BE2C (cell line): ENCODE data around the gene MYO1G.
"Not testable (repeated sequence)": the region's sequence is repeated elsewhere in the genome, so short reads cannot be mapped to it uniquely, and the experiment has no call there.

Source experiments
- DNase-seq: peaks from one replicate; pipeline ENCODE4 v3.0.0-alpha.2; 2020
- H3K27me3 ChIP-seq: fragments of 250-450 bp; sonication (Bioruptor Pico); 2 replicates; pipeline ENCODE4 v1.5.1; 2020; ENCODE audit warnings: mild to moderate bottlenecking
- H3K36me3 ChIP-seq: fragments of 250-450 bp; sonication (Bioruptor Pico); 2 replicates; pipeline ENCODE4 v1.5.1; 2020; ENCODE audit warnings: mild to moderate bottlenecking
- H3K4me1 ChIP-seq: fragments of 250-450 bp; sonication (Bioruptor Pico); 2 replicates; pipeline ENCODE4 v1.5.1; 2020
- H3K4me3 ChIP-seq: 2 replicates; pipeline ENCODE4 v1.5.1; 2011; ENCODE audit warnings: low read depth, low read length
- H3K9me3 ChIP-seq: fragments of 250-450 bp; sonication (Bioruptor Pico); 2 replicates; pipeline ENCODE4 v1.5.1; 2020
- CTCF ChIP-seq: IDR thresholded peaks from 2 replicates; pipeline ENCODE4 v1.5.1; 2012; ENCODE audit warnings: mild to moderate bottlenecking, low read depth, low read length

MYO1G gene

GRCh38 chr7:44994877-44995554 lies 16.2 kb upstream of the MYO1G start:
- no peak for TF ChIP-seq CTCF
- peaks cover 5% of the 10 kb centered on the region for H3K4me1 ChIP-seq

GRCh38 chr7:44992004-44992795 lies 13.4 kb upstream of the MYO1G start:
- not testable (repeated sequence) for H3K4me3 ChIP-seq, H3K36me3 ChIP-seq, H3K27me3 ChIP-seq, H3K4me1 ChIP-seq, DNase-seq, H3K9me3 ChIP-seq

More at GRCh38 chr7:44994877-44995554, 16.2 kb upstream of the MYO1G start:
- Histone ChIP-seq H3K4me3 (no peak overlapping the region), H3K9me3 (no peaks in the 10 kb centered on the region), H3K27me3 (no peaks in the 10 kb centered on the region), H3K36me3 (no peaks in the 10 kb centered on the region)
- no peak for DNase-seq

GRCh38 chr7:44990109-44991023 lies 11.6 kb upstream of the MYO1G start:
- peaks cover 8% of the 10 kb centered on the region for H3K36me3 ChIP-seq
- no peak for DNase-seq
- no peaks in the 10 kb centered on the region; the same call in 1 of the 2 replicates for H3K4me1 ChIP-seq
- no peak for TF ChIP-seq CTCF
- no peaks in the 10 kb centered on the region for H3K9me3 ChIP-seq
- H3K27me3 ChIP-seq = no peaks in the 10 kb centered on the region
- no peak overlapping the region for H3K4me3 ChIP-seq

GRCh38 chr7:44989132-44989531 lies 10.3 kb upstream of the MYO1G start:
- H3K9me3 ChIP-seq = no peaks in the 10 kb centered on the region
- peaks cover 4% of the 10 kb centered on the region; the same call in 1 of the 2 replicates for H3K4me1 ChIP-seq
- TF ChIP-seq CTCF = no peak
- peaks cover 20% of the 10 kb centered on the region for H3K36me3 ChIP-seq
- no peak for DNase-seq
- no peak overlapping the region for H3K4me3 ChIP-seq
- no peaks in the 10 kb centered on the region for H3K27me3 ChIP-seq

- Histone ChIP-seq H3K9me3 (no peaks in the 10 kb centered on the region), H3K36me3 (peaks cover 24% of the 10 kb centered on the region), H3K27me3 (no peaks in the 10 kb centered on the region), H3K4me1 (peaks cover 4% of the 10 kb centered on the region; the same call in 1 of the 2 replicates), H3K4me3 (no peak overlapping the region)
- TF ChIP-seq CTCF = no peak
- DNase-seq = no peak
Measured at GRCh38 chr7:44988701-44989100, 9.9 kb upstream of the MYO1G start.

GRCh38 chr7:44987996-44988395 lies 9.2 kb upstream of the MYO1G start:
- H3K27me3 ChIP-seq = no peaks in the 10 kb centered on the region
- no peak overlapping the region for H3K4me3 ChIP-seq
- H3K4me1 ChIP-seq = peaks cover 4% of the 10 kb centered on the region; the same call in 1 of the 2 replicates
- no peak for TF ChIP-seq CTCF
- DNase-seq = no peak
- H3K9me3 ChIP-seq = no peaks in the 10 kb centered on the region
- H3K36me3 ChIP-seq = peaks cover 31% of the 10 kb centered on the region
